ENCODE data around the gene NOP9. TPM values are rescaled to one million over a fixed set of nuclear protein-coding genes. Genes with fewer than 3 reads are reported as not detected.

NOP9 gene
- total RNA-seq, 1 experiment from 2014 or later, result 35.1 TPM

- no peaks in the 10 kb centered on the region for H3K9me3 ChIP-seq
- no peak overlapping the region for H3K4me3 Mint-ChIP-seq (ENCODE audit: unreplicated experiment)
- no peaks in the 10 kb centered on the region for H3K36me3 Mint-ChIP-seq (ENCODE audit: insufficient read depth, unreplicated experiment)
- ChIA-PET CTCF (no interaction called here), POLR2A (no interaction called here)
- no peaks in the 10 kb centered on the region for H3K27me3 Mint-ChIP-seq (ENCODE audit: insufficient read depth, unreplicated experiment)
- DNase-seq, result no peak
- no peak for TF ChIP-seq CTCF (IDR thresholded peaks at IDR 0.05; ENCODE audit: insufficient read depth in 1 of 2, low read depth in 1 of 2, low read length in 1 of 2, severe bottlenecking in 1 of 2, unreplicated experiment in 1 of 2)
- H3K4me1 ChIP-seq, result no peaks in the 10 kb centered on the region
- H3K27ac Mint-ChIP-seq (ENCODE audit: unreplicated experiment), result no peak overlapping the region
- no peaks in the 10 kb centered on the region for H3K36me3 ChIP-seq (ENCODE audit: control insufficient read depth, insufficient read depth, low read length)
- intact Hi-C loops (cut with micrococcal nuclease; ENCODE audit: unreplicated experiment), result no loop called here
- H3K9me3 Mint-ChIP-seq (ENCODE audit: unreplicated experiment), result no peaks in the 10 kb centered on the region
- H3K4me3 ChIP-seq (ENCODE audit: low read depth, low read length), result no peak overlapping the region
- BruUV-seq (replicated peaks), result no TSS peak
- no peaks in the 10 kb centered on the region for H3K4me1 Mint-ChIP-seq (ENCODE audit: low read depth, unreplicated experiment)
- H3K27me3 ChIP-seq (replicated peaks; ENCODE audit: control insufficient read depth, insufficient read depth, low read length), result no peaks in the 10 kb centered on the region
Observed at GRCh38 chr14:24281636-24282035, 18.0 kb upstream of the NOP9 start.

- Histone ChIP-seq H3K27me3 (replicated peaks; ENCODE audit: control insufficient read depth, insufficient read depth, low read length) (no peaks in the 10 kb centered on the region), H3K4me3 (ENCODE audit: low read depth, low read length) (no peak overlapping the region), H3K36me3 (ENCODE audit: control insufficient read depth, insufficient read depth, low read length) (no peaks in the 10 kb centered on the region), H3K9me3 (no peaks in the 10 kb centered on the region), H3K4me1 (no peaks in the 10 kb centered on the region)
- Mint-ChIP-seq H3K4me3 (ENCODE audit: unreplicated experiment) (no peak overlapping the region), H3K9me3 (ENCODE audit: unreplicated experiment) (no peaks in the 10 kb centered on the region), H3K36me3 (ENCODE audit: insufficient read depth, unreplicated experiment) (no peaks in the 10 kb centered on the region), H3K4me1 (ENCODE audit: low read depth, unreplicated experiment) (no peaks in the 10 kb centered on the region), H3K27me3 (ENCODE audit: insufficient read depth, unreplicated experiment) (no peaks in the 10 kb centered on the region), H3K27ac (ENCODE audit: unreplicated experiment) (no peak overlapping the region)
- no peak for TF ChIP-seq CTCF (IDR thresholded peaks at IDR 0.05; ENCODE audit: insufficient read depth in 1 of 2, low read depth in 1 of 2, low read length in 1 of 2, severe bottlenecking in 1 of 2, unreplicated experiment in 1 of 2)
- ChIA-PET POLR2A (no interaction called here), CTCF (no interaction called here)
- no peak for DNase-seq
- intact Hi-C loops (cut with micrococcal nuclease; ENCODE audit: unreplicated experiment), result no loop called here
- no TSS peak for BruUV-seq (replicated peaks)
Observed at GRCh38 chr14:24282736-24283135, 16.9 kb upstream of the NOP9 start.

GRCh38 chr14:24283796-24284460, 15.7 kb upstream of the NOP9 start:
- Mint-ChIP-seq H3K9me3 (ENCODE audit: unreplicated experiment) (no peaks in the 10 kb centered on the region), H3K4me3 (ENCODE audit: unreplicated experiment) (no peak overlapping the region), H3K36me3 (ENCODE audit: insufficient read depth, unreplicated experiment) (no peaks in the 10 kb centered on the region), H3K27me3 (ENCODE audit: insufficient read depth, unreplicated experiment) (no peaks in the 10 kb centered on the region), H3K27ac (ENCODE audit: unreplicated experiment) (no peak overlapping the region), H3K4me1 (ENCODE audit: low read depth, unreplicated experiment) (no peaks in the 10 kb centered on the region)
- Histone ChIP-seq H3K27me3 (replicated peaks; ENCODE audit: control insufficient read depth, insufficient read depth, low read length) (no peaks in the 10 kb centered on the region), H3K9me3 (no peaks in the 10 kb centered on the region), H3K4me3 (ENCODE audit: low read depth, low read length) (no peak overlapping the region), H3K36me3 (ENCODE audit: control insufficient read depth, insufficient read depth, low read length) (no peaks in the 10 kb centered on the region), H3K4me1 (no peaks in the 10 kb centered on the region)
- CTCF ChIA-PET, result no interaction called here
- TF ChIP-seq CTCF (IDR thresholded peaks at IDR 0.05; ENCODE audit: insufficient read depth in 1 of 2, low read depth in 1 of 2, low read length in 1 of 2, severe bottlenecking in 1 of 2, unreplicated experiment in 1 of 2), result no peak
- no peak for DNase-seq
- no TSS peak for BruUV-seq (replicated peaks)
- POLR2A ChIA-PET, result interaction anchor here (0.6 kb wide), 1 partner anchor 40 kb away, joined by 5 read pairs; no protein-coding TSS in a partner anchor
- intact Hi-C loops (cut with micrococcal nuclease; ENCODE audit: unreplicated experiment), result no loop called here
